NCI-H1930 (cell line): ENCODE measurements around the gene TRPC4.

Experiments
- DNase-seq, 2 experiments: peaks; one replicate each; lab custom pipeline; 2025; lab: John Stamatoyannopoulos, UW

TRPC4 gene

GRCh38 chr13:37716420-37717195, 153.0 kb downstream of the TRPC4 start:
- DNase-seq = no peak

- no peak for DNase-seq
Observed at GRCh38 chr13:37715606-37716015, 154.0 kb downstream of the TRPC4 start.

GRCh38 chr13:37709318-37709717, 160.3 kb downstream of the TRPC4 start:
- no peak for DNase-seq

- DNase-seq = no peak
Observed at GRCh38 chr13:37707739-37708500, 161.7 kb downstream of the TRPC4 start.

- DNase-seq = no peak
Observed at GRCh38 chr13:37706041-37706440, 163.5 kb downstream of the TRPC4 start.

- no peak for DNase-seq
Observed at GRCh38 chr13:37701972-37702371, 167.6 kb downstream of the TRPC4 start.

- DNase-seq = no peak
Observed at GRCh38 chr13:37701306-37701705, 168.3 kb downstream of the TRPC4 start.

- DNase-seq = no peak
Observed at GRCh38 chr13:37700887-37701286, 168.7 kb downstream of the TRPC4 start.

GRCh38 chr13:37695200-37695599, 174.4 kb downstream of the TRPC4 start:
- DNase-seq = no peak

- DNase-seq = no peak
Observed at GRCh38 chr13:37690361-37690760, 179.2 kb downstream of the TRPC4 start.

- DNase-seq = no peak
Observed at GRCh38 chr13:37686501-37686900, 183.1 kb downstream of the TRPC4 start.

- DNase-seq = no peak
Observed at GRCh38 chr13:37685206-37685605, 184.4 kb downstream of the TRPC4 start.

GRCh38 chr13:37682496-37682895, 187.1 kb downstream of the TRPC4 start:
- DNase-seq = no peak

GRCh38 chr13:37681281-37682032, 188.1 kb downstream of the TRPC4 start:
- no peak for DNase-seq

- no peak for DNase-seq
Observed at GRCh38 chr13:37680137-37680536, 189.4 kb downstream of the TRPC4 start.

GRCh38 chr13:37679043-37679442, 190.5 kb downstream of the TRPC4 start:
- no peak for DNase-seq

- no peak for DNase-seq
Observed at GRCh38 chr13:37669845-37670244, 199.7 kb downstream of the TRPC4 start.

- DNase-seq = no peak
Observed at GRCh38 chr13:37667702-37668101, 201.9 kb downstream of the TRPC4 start.

GRCh38 chr13:37666036-37666435, 203.5 kb downstream of the TRPC4 start:
- no peak for DNase-seq

GRCh38 chr13:37665420-37665819, 204.2 kb downstream of the TRPC4 start:
- no peak for DNase-seq

GRCh38 chr13:37663724-37664123, 205.8 kb downstream of the TRPC4 start:
- no peak for DNase-seq

- DNase-seq = no peak
Observed at GRCh38 chr13:37662624-37663023, 206.9 kb downstream of the TRPC4 start.

- no peak for DNase-seq
Observed at GRCh38 chr13:37657956-37658355, 211.6 kb downstream of the TRPC4 start.
